Loucy (cell line): ENCODE results near the gene SAFB2.

ENCODE experiments used
- H2AFZ ChIP-seq: fragments of 200-600 bp; sonication (generic); 2 replicates; pipeline ENCODE4 v1.6.0; 2016; ENCODE audit warnings: antibody characterized with exemption, mild to moderate bottlenecking, low read length, moderate library complexity
- H3F3A ChIP-seq: fragments of 200-600 bp; 2 replicates; pipeline ENCODE4 v1.6.0; 2016; ENCODE audit warnings: antibody characterized with exemption, low read depth, mild to moderate bottlenecking
- H3K27me3 ChIP-seq: fragments of 200-600 bp; sonication (generic); 2 replicates; pipeline ENCODE4 v1.6.1; 2014; ENCODE audit warnings: low read length, mild to moderate bottlenecking; ENCODE audit not compliant: insufficient read depth, poor library complexity, severe bottlenecking
- H3K36me3 ChIP-seq: fragments of 200-600 bp; sonication (generic); 2 replicates; pipeline ENCODE4 v1.6.1; 2016; ENCODE audit warnings: low read length; ENCODE audit not compliant: insufficient read depth
- H3K4me1 ChIP-seq: fragments of 200-600 bp; sonication (generic); 2 replicates; pipeline ENCODE4 v1.5.1; 2014; ENCODE audit warnings: low read length, mild to moderate bottlenecking; ENCODE audit not compliant: insufficient read depth, poor library complexity, severe bottlenecking
- H3K4me2 ChIP-seq: fragments of 200-600 bp; sonication (generic); 2 replicates; pipeline ENCODE4 v1.6.0; 2014; ENCODE audit warnings: antibody characterized with exemption, low read length, low read depth, mild to moderate bottlenecking; ENCODE audit not compliant: poor library complexity, severe bottlenecking
- H3K4me3 ChIP-seq: fragments of 200-600 bp; sonication (generic); 2 replicates; pipeline ENCODE4 v1.5.1; 2014; ENCODE audit warnings: low read length, mild to moderate bottlenecking, mixed read lengths; ENCODE audit not compliant: poor library complexity, severe bottlenecking
- H3K79me2 ChIP-seq: fragments of 200-600 bp; sonication (generic); 2 replicates; pipeline ENCODE4 v1.6.1; 2014; ENCODE audit warnings: low read length; ENCODE audit not compliant: insufficient read depth
- H3K9ac ChIP-seq: fragments of 200-600 bp; sonication (generic); 2 replicates; pipeline ENCODE4 v1.6.0; 2014; ENCODE audit warnings: mild to moderate bottlenecking, low read depth, low read length, moderate library complexity; ENCODE audit not compliant: poor library complexity, severe bottlenecking
- H3K9me2 ChIP-seq: fragments of 200-600 bp; sonication (generic); replicated peaks from 2 replicates; pipeline ENCODE4 v1.6.1; 2016; ENCODE audit warnings: low read depth, low read length, mixed read lengths
- H3K9me3 ChIP-seq: fragments of 200-600 bp; sonication (generic); 2 replicates; pipeline ENCODE4 v1.6.1; 2014; ENCODE audit warnings: mild to moderate bottlenecking, antibody characterized with exemption, low read length, low read depth; ENCODE audit not compliant: insufficient read depth
- H4K20me1 ChIP-seq: fragments of 200-600 bp; sonication (generic); 2 replicates; pipeline ENCODE4 v1.6.0; 2014; ENCODE audit warnings: antibody characterized with exemption, low read length, mild to moderate bottlenecking; ENCODE audit not compliant: insufficient read depth, poor library complexity, severe bottlenecking
- CTCF ChIP-seq: fragments of 200-600 bp; sonication (generic); conservative IDR thresholded peaks from 2 replicates; pipeline ENCODE4 v1.5.1; 2014; ENCODE audit warnings: mild to moderate bottlenecking, antibody characterized with exemption, low read length
- EZH2phosphoT487 ChIP-seq: fragments of 200-600 bp; IDR thresholded peaks from 2 replicates; pipeline ENCODE4 v1.6.1; 2018; ENCODE audit warnings: antibody characterized with exemption, mild to moderate bottlenecking, moderate library complexity, borderline replicate concordance

SAFB2 gene

GRCh38 chr19:5587071-5587455, 35.5 kb downstream of the SAFB2 start:
- Histone ChIP-seq H2AFZ (no peak overlapping the region), H3K9me3 (no peaks in the 10 kb centered on the region), H3K9ac (no peak overlapping the region), H3F3A (no peaks in the 10 kb centered on the region), H3K4me1 (peaks cover 6% of the 10 kb centered on the region), H3K4me3 (no peak overlapping the region), H4K20me1 (peaks cover 3% of the 10 kb centered on the region), H3K27me3 (no peaks in the 10 kb centered on the region), H3K36me3 (peaks cover 60% of the 10 kb centered on the region; the same call in 1 of the 2 replicates), H3K79me2 (no peaks in the 10 kb centered on the region; the same call in 1 of the 2 replicates), H3K4me2 (no peak overlapping the region), H3K9me2 (no peaks in the 10 kb centered on the region)
- no peak for TF ChIP-seq EZH2phosphoT487
- no peak for TF ChIP-seq CTCF

GRCh38 chr19:5586300-5587070, 36.1 kb downstream of the SAFB2 start:
- Histone ChIP-seq H4K20me1 (peaks cover 3% of the 10 kb centered on the region), H3K79me2 (no peaks in the 10 kb centered on the region; the same call in 1 of the 2 replicates), H3K27me3 (no peaks in the 10 kb centered on the region), H3K36me3 (peaks cover 54% of the 10 kb centered on the region; the same call in 1 of the 2 replicates), H3K9me2 (no peaks in the 10 kb centered on the region), H3K4me1 (peaks cover 6% of the 10 kb centered on the region), H3K4me3 (no peak overlapping the region), H3K9me3 (no peaks in the 10 kb centered on the region), H3K9ac (peak overlapping the region; percentile 41), H3K4me2 (peak overlapping the region; percentile 35), H2AFZ (no peak overlapping the region), H3F3A (no peaks in the 10 kb centered on the region)
- TF ChIP-seq CTCF (no peak), EZH2phosphoT487 (no peak)

GRCh38 chr19:5585461-5586299, 36.9 kb downstream of the SAFB2 start:
- H4K20me1 ChIP-seq = peaks cover 3% of the 10 kb centered on the region
- no peaks in the 10 kb centered on the region for H3F3A ChIP-seq
- H3K4me1 ChIP-seq = peaks cover 6% of the 10 kb centered on the region
- no peak for TF ChIP-seq CTCF
- TF ChIP-seq EZH2phosphoT487 = no peak
- no peak overlapping the region for H3K4me3 ChIP-seq
- peak overlapping the region; percentile 51 for H3K9ac ChIP-seq
- no peak overlapping the region for H2AFZ ChIP-seq
- H3K36me3 ChIP-seq = peaks cover 47% of the 10 kb centered on the region; the same call in 1 of the 2 replicates
- H3K9me3 ChIP-seq = no peaks in the 10 kb centered on the region
- H3K9me2 ChIP-seq = no peaks in the 10 kb centered on the region
- no peaks in the 10 kb centered on the region; the same call in 1 of the 2 replicates for H3K79me2 ChIP-seq
- H3K4me2 ChIP-seq = peak overlapping the region; percentile 35
- no peaks in the 10 kb centered on the region for H3K27me3 ChIP-seq
